ENCODE measurements around the gene PPT1. TPM values are rescaled to one million over a fixed set of nuclear protein-coding genes. Genes with fewer than 3 reads are reported as not detected.

Gene PPT1
- total RNA-seq, 1 experiment from 2014 or later, result 107 TPM

DNA sequence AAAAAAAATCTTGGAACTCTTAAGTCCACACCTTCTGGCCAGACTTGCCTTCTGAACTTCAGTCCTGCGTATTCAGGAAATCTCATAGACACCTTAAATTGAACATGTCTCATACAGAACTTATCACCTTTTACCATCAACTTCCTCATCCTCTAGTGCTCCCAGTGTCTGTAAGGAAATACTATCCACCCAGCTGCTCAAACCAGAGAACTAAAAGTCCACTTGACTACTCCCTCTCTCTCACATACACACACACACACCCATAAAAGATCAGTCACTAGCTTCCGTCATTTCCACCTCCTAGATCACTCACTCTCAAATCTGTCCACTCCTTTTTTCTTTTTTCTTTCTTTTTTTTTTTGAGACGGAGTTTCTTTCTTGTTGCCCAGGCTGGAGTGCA is 67.4 kb downstream of the PPT1 start:
- Mint-ChIP-seq H3K4me1 (no peaks in the 10 kb centered on the region; the same call in 1 of the 2 replicates), H3K4me3 (no peak overlapping the region), H3K9me3 (peaks cover 8% of the 10 kb centered on the region), H3K36me3 (no peaks in the 10 kb centered on the region), H3K27ac (no peak overlapping the region), H3K27me3 (ENCODE audit: low read depth) (peaks cover 7% of the 10 kb centered on the region)
- CTCF ChIA-PET, result interaction anchor here (0.7 to 8.2 kb wide), 5 partner anchors 12 to 453 kb away, joined by 3 to 96 read pairs (median 3); no protein-coding TSS in a partner anchor
- TF ChIP-seq NFATC4 (CRISPR knock-in tag; IDR thresholded peaks at IDR 0.05) (no peak), CDX4 (CRISPR knock-in tag; IDR thresholded peaks at IDR 0.05; ENCODE audit: borderline replicate concordance) (no peak), FOXK1 (CRISPR knock-in tag; IDR thresholded peaks at IDR 0.05) (no peak), PREB (CRISPR knock-in tag; IDR thresholded peaks at IDR 0.05; ENCODE audit: borderline replicate concordance) (no peak), KAT7 (CRISPR knock-in tag; IDR thresholded peaks at IDR 0.05; ENCODE audit: borderline replicate concordance) (no peak), CBFB (CRISPR knock-in tag; IDR thresholded peaks at IDR 0.05; ENCODE audit: low read depth) (no peak), ZNF219 (CRISPR knock-in tag; IDR thresholded peaks at IDR 0.05; ENCODE audit: borderline replicate concordance) (no peak), E2F4 (CRISPR knock-in tag; IDR thresholded peaks at IDR 0.05; ENCODE audit: borderline replicate concordance, low read depth) (no peak), GTF2I (CRISPR knock-in tag; conservative IDR thresholded peaks at IDR 0.05) (no peak), ZBTB21 (CRISPR knock-in tag; IDR thresholded peaks at IDR 0.05; ENCODE audit: borderline replicate concordance) (no peak), TEAD1 (CRISPR knock-in tag; IDR thresholded peaks at IDR 0.05) (no peak), SP1 (CRISPR knock-in tag; conservative IDR thresholded peaks at IDR 0.05) (no peak)
- TF ChIP-seq, protein P1, sequence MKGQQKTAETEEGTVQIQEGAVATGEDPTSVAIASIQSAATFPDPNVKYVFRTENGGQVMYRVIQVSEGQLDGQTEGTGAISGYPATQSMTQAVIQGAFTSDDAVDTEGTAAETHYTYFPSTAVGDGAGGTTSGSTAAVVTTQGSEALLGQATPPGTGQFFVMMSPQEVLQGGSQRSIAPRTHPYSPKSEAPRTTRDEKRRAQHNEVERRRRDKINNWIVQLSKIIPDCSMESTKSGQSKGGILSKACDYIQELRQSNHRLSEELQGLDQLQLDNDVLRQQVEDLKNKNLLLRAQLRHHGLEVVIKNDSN (CRISPR knock-in tag; IDR thresholded peaks at IDR 0.05), result no peak
- TF ChIP-seq, protein P2, sequence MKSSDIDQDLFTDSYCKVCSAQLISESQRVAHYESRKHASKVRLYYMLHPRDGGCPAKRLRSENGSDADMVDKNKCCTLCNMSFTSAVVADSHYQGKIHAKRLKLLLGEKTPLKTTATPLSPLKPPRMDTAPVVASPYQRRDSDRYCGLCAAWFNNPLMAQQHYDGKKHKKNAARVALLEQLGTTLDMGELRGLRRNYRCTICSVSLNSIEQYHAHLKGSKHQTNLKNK (CRISPR knock-in tag; IDR thresholded peaks at IDR 0.05), result no peak
- DNase-seq (ENCODE audit: low spot score) (no peak), ATAC-seq (no peak)
- POLR2A ChIA-PET, result no interaction called here

GRCh38 chr1:40027647-40028046 is 69.4 kb downstream of the PPT1 start:
- no peak overlapping the region for H3K27ac Mint-ChIP-seq
- no peaks in the 10 kb centered on the region for H3K36me3 Mint-ChIP-seq
- ChIA-PET CTCF (interaction anchor here (0.7 to 8.2 kb wide), 2 partner anchors 108 to 210 kb away, joined by 3 to 96 read pairs; no protein-coding TSS in a partner anchor), POLR2A (no interaction called here)
- peaks cover 21% of the 10 kb centered on the region for H3K9me3 Mint-ChIP-seq
- peaks cover 7% of the 10 kb centered on the region for H3K27me3 Mint-ChIP-seq (ENCODE audit: low read depth)
- no peak for ATAC-seq
- H3K4me3 Mint-ChIP-seq, result no peak overlapping the region
- no peak for DNase-seq (ENCODE audit: low spot score)
- H3K4me1 Mint-ChIP-seq, result no peaks in the 10 kb centered on the region; the same call in 1 of the 2 replicates
- no peak for TF ChIP-seq ZNF532 (CRISPR knock-in tag; IDR thresholded peaks at IDR 0.05; ENCODE audit: borderline replicate concordance)
- no peak for TF ChIP-seq MYBL2 (CRISPR knock-in tag; IDR thresholded peaks at IDR 0.05)
- no peak for TF ChIP-seq GRHL2 (CRISPR knock-in tag; IDR thresholded peaks at IDR 0.05; ENCODE audit: insufficient replicate concordance, severe bottlenecking)
- no peak for TF ChIP-seq ZNF263 (CRISPR knock-in tag; IDR thresholded peaks at IDR 0.05; ENCODE audit: low read depth)
- no peak for TF ChIP-seq ETV6 (CRISPR knock-in tag; IDR thresholded peaks at IDR 0.05)
- TF ChIP-seq TP53 (CRISPR knock-in tag; IDR thresholded peaks at IDR 0.05), result no peak
- TF ChIP-seq NFATC4 (CRISPR knock-in tag; IDR thresholded peaks at IDR 0.05), result no peak
- TF ChIP-seq ZNF219 (CRISPR knock-in tag; IDR thresholded peaks at IDR 0.05; ENCODE audit: borderline replicate concordance), result no peak
- TF ChIP-seq, protein P3, sequence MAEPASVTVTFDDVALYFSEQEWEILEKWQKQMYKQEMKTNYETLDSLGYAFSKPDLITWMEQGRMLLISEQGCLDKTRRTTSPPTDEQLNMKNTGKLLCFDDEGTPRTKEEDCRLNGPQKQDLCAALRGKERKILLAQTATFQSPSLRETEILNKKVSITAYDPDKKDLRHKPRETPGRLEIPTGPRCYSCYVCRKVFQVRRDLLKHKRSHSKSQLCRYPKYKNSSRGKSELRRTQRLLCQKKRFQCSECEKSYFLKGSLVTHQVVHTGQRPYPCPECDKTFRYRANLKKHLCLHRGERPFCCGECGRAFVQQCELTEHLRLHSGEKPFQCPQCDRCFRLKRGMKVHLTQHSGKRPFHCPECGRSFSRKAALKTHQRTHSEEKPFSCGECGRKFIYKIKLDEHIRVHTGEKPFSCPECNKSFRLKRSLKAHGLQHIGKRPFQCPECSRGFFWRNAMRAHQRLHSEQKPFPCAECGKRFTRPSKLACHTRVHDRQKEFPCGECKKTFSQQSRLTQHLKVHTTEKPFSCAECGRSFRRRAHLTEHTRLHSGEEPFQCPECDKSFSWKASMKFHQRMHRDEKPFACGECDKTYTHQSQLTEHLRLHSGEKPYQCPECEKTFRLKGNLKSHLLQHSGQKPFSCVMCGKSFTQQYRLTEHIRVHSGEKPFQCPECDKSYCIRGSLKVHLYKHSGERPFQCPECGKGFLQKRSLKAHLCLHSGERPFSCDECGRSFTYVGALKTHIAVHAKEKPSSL (CRISPR knock-in tag; conservative IDR thresholded peaks at IDR 0.05), result no peak
- no peak for TF ChIP-seq SOX15 (CRISPR knock-in tag; IDR thresholded peaks at IDR 0.05)
- no peak for TF ChIP-seq ZBTB21 (CRISPR knock-in tag; IDR thresholded peaks at IDR 0.05; ENCODE audit: borderline replicate concordance)
- no peak for TF ChIP-seq SMAD3 (CRISPR knock-in tag; IDR thresholded peaks at IDR 0.05; ENCODE audit: borderline replicate concordance)
- no peak for TF ChIP-seq SP1 (CRISPR knock-in tag; conservative IDR thresholded peaks at IDR 0.05)
